HepG2 (cell line): ENCODE results near the gene USP36. TPM values are rescaled to one million over a fixed set of nuclear protein-coding genes. Genes with fewer than 3 reads are reported as not detected.

Source experiments
- MTF1 ChIP-seq: sonication (generic); formaldehyde crosslinking; IDR thresholded peaks from 2 replicates; pipeline ENCODE4 v1.5.0; 2020; ENCODE audit warnings: missing genetic modification reagents
- NCOA2 ChIP-seq: sonication (generic); formaldehyde crosslinking; IDR thresholded peaks from 2 replicates; pipeline ENCODE4 v1.8.0; 2022; ENCODE audit warnings: inconsistent platforms
- NFAT5 ChIP-seq: sonication (generic); formaldehyde crosslinking; IDR thresholded peaks from 2 replicates; pipeline ENCODE4 v1.4.0; 2020; ENCODE audit warnings: missing genetic modification reagents
- SAP130 ChIP-seq: IDR thresholded peaks from 2 replicates; pipeline ENCODE4 v1.6.1; 2016; ENCODE audit warnings: low read depth
- TFDP1 ChIP-seq: IDR thresholded peaks from 2 replicates; pipeline ENCODE4 v1.6.1; 2016; ENCODE audit warnings: missing compliant biosample characterization, missing genetic modification reagents, borderline replicate concordance
- ZBTB38 ChIP-seq: sonication (generic); formaldehyde crosslinking; IDR thresholded peaks from 2 replicates; pipeline ENCODE4 v1.5.1; 2020; ENCODE audit warnings: mild to moderate bottlenecking, missing genetic modification reagents
- ZFP90 ChIP-seq: sonication (generic); formaldehyde crosslinking; IDR thresholded peaks from 2 replicates; pipeline ENCODE4 v1.8.0; 2022; ENCODE audit warnings: missing genetic modification reagents, mild to moderate bottlenecking, inconsistent platforms, borderline replicate concordance
- ZNF121 ChIP-seq: sonication (generic); formaldehyde crosslinking; IDR thresholded peaks from 2 replicates; pipeline ENCODE4 v1.5.0; 2020; ENCODE audit warnings: mild to moderate bottlenecking, missing genetic modification reagents
- ZNF329 ChIP-seq: sonication (generic); formaldehyde crosslinking; IDR thresholded peaks from 2 replicates; pipeline ENCODE4 v1.9.0; 2021; ENCODE audit warnings: low read depth, mild to moderate bottlenecking, missing genetic modification reagents
- ZNF407 ChIP-seq: sonication (generic); formaldehyde crosslinking; IDR thresholded peaks from one replicate; pipeline ENCODE4 v1.5.1; 2020; ENCODE audit warnings: mild to moderate bottlenecking, missing genetic modification reagents; ENCODE audit errors: not compliant biosample characterization
- ZNF446 ChIP-seq: sonication (generic); formaldehyde crosslinking; IDR thresholded peaks from 2 replicates; pipeline ENCODE4 v1.5.0; 2020; ENCODE audit warnings: mild to moderate bottlenecking, missing genetic modification reagents
- ZNF788 ChIP-seq: sonication (generic); formaldehyde crosslinking; IDR thresholded peaks from 2 replicates; pipeline ENCODE4 v1.5.0; 2020; ENCODE audit warnings: mild to moderate bottlenecking, missing genetic modification reagents, borderline replicate concordance
- ZNF883 ChIP-seq: sonication (generic); formaldehyde crosslinking; IDR thresholded peaks from 2 replicates; pipeline ENCODE4 v1.5.1; 2020; ENCODE audit warnings: mild to moderate bottlenecking, missing genetic modification reagents; ENCODE audit errors: not compliant biosample characterization
- polyA plus RNA-seq, 8 experiments: library from polyadenylated mRNA; depleted of rRNA in 3 of 8; stranded (reverse) in 7 of 8; unstranded in 1 of 8; fragments of >200 nt; fragmentation: Illumina TruSeq in 4 of 8; extraction: Trizol in 4 of 8; gene quantifications; 2 replicates each; pipeline versions ENCODE4 v1.2.1 to v1.2.3, GENCODE V29; 2011 to 2016; ENCODE audit warnings: low read depth in 4 of 8, missing spikeins in 1 of 8, mixed read lengths in 1 of 8; ENCODE audit not compliant: insufficient read depth in 1 of 8
- total RNA-seq, 5 experiments: library from RNA; depleted of rRNA; stranded (reverse); fragments of >200 nt; fragmentation: Illumina TruSeq; extraction: Trizol; gene quantifications; 2 replicates each; pipeline ENCODE4 v1.2.3, GENCODE V29; 2016; ENCODE audit warnings: low read depth in 1 of 5

The USP36 gene
- total and polyA plus RNA-seq, 2 of the 13 experiments (the other 11 are each of a cell fraction or from before 2014, with no cell fraction given), result 29.6 to 45.9 TPM

GRCh38 chr17:78781104-78781892 lies 59.3 kb downstream of the USP36 start (continued):
- TF ChIP-seq ZNF121 (CRISPR knock-in tag) (peak; percentile 11; the same call in 1 of the 2 replicates), ZNF407 (CRISPR knock-in tag) (no peak), NFAT5 (CRISPR knock-in tag) (peak; percentile 39; the same call in 1 of the 2 replicates), ZNF788 (CRISPR knock-in tag) (peak; percentile 42; the same call in 1 of the 2 replicates), ZBTB38 (CRISPR knock-in tag) (peak; percentile 48; the same call in 1 of the 2 replicates), ZFP90 (CRISPR knock-in tag) (0 out of 2 replicates have a peak, but pooled peaks have one; percentile 24), TFDP1 (CRISPR knock-in tag) (0 out of 2 replicates have a peak, but pooled peaks have one; percentile 33), MTF1 (CRISPR knock-in tag) (0 out of 2 replicates have a peak, but pooled peaks have one; percentile 32), ZNF329 (no peak), NCOA2 (CRISPR knock-in tag) (peak; percentile 14; the same call in 1 of the 2 replicates), ZNF883 (CRISPR knock-in tag) (no peak), SAP130 (CRISPR knock-in tag) (peak; percentile 55), ZNF446 (CRISPR knock-in tag) (0 out of 2 replicates have a peak, but pooled peaks have one; percentile 34)
